Measurements from ENCODE around the gene GSTT4.
A peak's percentile ranks its signal among the peaks of the same experiment; 100 is the strongest.
"Not testable (repeated sequence)": the region's sequence is repeated elsewhere in the genome, so short reads cannot be mapped to it uniquely, and the experiment has no call there.

Gene GSTT4

DNA sequence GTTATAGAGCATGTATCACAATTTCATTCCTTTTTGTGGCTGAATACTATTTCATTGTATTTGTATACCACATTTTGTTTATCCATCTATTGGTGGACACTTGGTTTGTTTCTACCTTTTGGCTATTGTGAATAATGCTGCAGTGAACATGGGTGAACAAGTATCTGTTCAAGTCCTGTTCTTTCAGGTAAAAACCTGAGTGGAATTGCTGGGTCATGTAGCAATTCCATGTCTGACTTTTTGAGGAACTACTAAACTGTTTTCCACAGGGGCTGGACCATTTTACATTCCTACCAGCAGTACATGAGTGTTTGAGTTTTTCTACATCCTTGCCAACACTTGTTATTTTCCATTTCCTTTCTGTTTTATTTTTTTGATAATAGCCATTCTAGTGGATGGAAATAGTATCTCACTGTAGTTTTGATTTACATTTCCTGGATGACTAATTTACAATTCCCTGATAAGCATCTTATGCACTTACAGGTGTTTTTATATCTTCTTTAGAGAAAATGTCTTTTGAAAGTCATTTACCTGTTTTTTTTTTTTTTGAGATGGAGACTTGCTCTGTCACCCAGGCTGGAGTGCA, 18.0 kb upstream of the GSTT4 start:
- DNase-seq, result no peak

DNA sequence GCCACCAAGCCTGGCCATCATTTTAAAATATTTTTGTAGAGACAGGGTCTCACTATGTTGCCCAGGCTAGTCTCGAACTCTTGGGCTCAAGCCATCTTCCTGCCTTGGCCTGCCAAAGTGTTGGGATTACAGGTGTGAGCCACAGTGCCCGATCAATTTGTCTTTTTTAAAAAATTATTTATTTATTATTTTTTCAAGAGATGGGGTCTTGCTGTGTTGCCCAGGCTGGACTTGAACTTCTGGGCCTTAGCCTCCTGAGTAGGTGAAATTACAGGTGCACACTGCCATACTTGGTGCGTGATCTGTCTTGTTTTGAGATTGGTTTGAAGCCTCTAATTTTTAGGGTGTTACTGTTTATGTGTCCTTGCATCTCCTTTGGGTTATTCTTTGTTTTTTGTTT, 16.1 kb upstream of the GSTT4 start:
- DNase-seq, result no peak

DNA sequence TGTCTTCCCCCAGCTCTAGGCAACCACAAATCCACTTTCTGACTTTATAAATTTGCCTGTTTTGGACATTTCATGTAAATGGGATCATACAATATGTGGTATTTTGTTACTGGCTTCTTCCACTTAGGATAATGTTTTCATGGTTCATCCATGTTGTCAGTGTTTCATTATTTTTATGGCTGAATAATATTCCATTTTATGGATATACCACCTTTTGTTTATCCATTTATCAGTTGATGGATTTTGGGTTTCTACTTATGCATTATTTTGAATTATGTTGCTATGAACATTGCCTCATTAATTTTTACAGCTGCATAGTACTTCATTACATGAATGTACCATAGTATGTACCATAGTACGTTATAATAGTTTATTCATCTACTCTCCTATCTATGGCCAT, 10.9 kb upstream of the GSTT4 start:
- no peak for DNase-seq

- no peak for DNase-seq
Observed at GRCh38 chr22:24011735-24012068, 6.4 kb upstream of the GSTT4 start.

DNA sequence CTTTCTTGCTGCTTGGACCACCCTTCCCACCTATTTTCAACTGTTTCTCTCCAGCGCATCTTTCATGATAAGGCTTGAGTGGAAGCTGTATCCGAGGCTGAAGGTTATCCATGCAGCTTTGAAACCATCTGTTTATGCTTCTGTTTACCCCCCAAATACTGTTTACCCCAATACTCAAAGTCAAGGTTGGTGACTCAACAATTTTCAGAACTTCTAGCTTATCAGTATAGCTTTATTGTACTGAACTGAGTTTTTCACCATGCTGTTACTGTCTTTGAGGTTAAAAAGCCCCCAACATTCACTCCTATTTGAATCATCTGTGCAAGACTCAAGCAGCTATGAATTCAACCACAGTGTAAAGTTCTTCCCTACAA, 4.8 kb upstream of the GSTT4 start:
- DNase-seq, result no peak

DNA sequence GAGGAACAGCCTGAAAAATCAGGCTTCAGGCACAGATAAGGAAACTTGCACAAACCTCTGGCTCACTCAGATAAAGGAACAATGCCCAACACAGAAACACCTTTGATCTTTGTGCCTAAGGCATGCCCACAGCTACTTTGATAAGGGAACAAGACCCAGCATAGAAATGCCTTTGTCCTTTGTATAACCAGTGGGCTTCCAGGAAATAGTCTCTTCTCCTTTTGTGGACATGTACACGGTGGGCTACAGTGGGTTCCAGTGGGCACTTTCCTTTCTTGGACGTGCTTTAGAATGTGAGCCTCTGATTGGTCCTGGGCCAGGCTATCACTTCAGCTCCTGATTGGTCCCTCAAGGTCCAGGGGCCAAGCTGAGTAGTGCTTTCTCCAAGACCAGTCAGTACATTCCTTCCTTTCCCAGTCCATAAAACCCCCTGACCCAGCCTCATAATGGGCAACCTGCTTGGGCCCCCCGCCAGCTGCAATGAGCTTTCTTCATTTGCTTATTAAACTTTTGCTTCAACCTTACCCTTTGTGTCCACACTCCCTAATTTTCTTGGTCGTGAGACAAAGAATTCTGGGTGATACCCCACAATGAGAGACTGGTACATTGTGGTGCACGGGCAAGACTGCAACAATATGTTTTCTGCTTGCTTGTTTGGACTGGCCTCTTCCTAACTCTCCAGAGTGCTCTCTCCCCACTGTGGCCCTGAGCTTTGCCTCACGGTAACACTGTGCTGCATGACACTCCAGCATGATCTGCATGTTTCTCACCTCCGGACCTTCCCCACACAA, 4.2 kb upstream of the GSTT4 start:
- DNase-seq, result no peak

DNA sequence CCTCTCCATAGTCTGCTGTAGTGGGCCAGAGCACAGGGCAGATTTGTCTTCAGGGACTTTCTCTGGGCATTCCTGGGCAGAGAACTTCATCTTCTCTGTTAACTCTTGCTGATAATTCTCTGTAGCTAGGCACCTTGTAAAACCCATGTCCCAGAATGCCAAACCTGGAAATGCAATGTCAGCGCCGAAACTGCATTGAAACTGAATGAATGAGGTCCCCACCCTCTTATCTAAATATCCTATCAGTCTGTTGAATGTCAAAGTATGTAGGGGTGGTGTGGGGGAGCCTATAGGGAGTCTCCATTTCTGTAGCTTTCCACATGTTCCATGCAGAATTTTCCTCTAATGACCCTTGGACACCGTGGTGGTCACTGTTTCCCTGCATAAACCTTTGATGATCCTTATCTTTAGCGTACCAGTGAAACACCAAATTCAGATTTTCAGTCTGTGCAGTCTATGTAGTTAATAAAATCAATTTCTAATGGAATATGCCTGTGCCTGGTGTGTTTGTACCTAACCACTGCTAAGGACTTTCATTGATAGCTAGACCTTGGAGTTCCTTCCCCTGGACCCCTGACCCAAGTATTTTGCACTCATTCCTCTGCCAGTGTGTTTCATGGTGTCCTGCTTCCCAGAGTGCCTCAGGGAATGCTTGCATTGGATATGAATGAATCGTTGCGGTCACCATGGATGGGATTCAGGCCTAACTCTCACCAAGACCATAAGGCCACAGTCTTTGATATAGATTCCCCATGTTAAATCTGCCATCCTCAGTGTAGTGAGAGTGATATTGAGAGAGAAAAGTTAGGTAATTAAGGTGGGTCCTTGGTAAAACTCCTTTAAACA, 3.4 kb upstream of the GSTT4 start:
- no peak for DNase-seq

GRCh38 chr22:24008022-24008283, 2.7 kb upstream of the GSTT4 start:
- no peak for DNase-seq

DNA sequence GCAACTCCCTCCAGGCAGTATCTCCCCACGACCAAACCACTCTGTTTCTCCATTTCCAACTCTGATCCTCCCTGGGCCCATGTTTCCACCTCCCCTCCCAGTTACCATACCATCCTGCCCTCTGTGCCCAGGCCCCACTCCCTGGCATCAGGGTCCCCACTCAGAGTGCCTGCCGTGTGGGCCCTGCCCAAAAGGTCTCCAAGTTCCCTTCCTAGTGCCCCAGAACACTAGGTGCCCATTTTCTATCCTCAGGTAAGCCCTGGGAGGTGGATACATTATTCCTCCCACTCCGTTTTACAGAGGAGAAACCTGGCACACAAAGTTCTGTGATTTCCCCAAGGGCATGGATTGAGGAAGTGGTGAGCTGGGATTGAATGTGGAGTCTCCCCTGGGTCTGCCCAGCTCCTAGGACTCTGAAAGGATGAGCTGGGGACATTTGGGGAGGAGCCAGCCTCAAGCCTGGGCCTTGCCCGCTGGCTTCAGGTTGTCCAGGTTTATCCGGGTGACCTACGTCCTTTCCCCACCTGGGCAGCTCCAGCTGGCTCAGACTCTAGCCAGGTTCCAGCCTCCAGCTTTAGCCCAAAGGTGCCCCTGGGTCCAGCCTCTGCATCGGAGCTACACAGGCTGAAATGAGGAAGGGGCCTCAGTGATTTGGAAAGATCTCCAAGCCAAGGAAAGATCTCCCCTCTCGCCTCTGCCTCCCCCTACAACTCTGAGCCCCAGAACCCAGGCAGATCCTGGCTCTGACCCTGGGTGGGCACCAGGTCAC, 2.2 kb upstream of the GSTT4 start:
- no peak for DNase-seq

- DNase-seq, result no peak
Observed at GRCh38 chr22:24006914-24007214, 1.6 kb upstream of the GSTT4 start.

- no peak for DNase-seq
Observed at GRCh38 chr22:24006207-24006913, 1.1 kb upstream of the GSTT4 start.

DNA sequence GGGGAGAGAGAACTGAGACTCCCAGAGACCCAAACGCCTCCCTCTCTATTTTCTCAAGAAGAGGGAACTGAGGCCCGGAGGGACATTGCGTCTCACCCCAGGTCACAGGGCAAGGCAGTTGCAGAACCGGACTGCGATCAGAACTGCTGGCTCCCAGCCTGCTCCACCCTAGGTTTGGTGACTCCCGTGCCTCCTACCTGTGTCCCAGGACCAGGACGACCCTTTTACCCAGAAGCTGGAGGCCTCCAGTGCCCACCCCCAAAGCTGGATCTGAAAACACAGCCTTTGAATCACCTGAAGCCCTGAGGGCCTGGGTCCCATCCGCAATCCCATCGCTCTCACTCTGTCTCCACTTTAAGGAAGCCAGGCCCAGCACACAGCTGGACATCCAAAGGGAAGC, 1.4 kb downstream of the GSTT4 start:
- no peak for DNase-seq

DNA sequence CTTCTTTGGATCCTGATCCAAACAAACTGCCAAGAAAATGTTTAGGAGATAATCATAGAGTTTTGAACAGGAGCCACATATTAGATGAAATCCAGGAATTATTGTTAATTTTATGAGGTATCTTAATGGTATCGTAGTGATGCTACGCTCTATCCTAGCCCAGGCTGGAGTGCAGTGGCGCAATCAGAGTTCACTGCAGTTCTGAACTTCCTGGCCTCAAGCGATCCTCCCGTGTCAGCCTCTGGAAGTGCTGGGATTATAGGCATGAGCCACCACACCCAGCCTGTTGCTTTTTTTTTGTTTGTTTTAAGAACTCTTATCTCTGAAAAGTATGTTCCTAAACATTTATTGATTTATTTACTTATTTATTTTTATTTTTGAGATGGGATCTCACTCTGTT, 2.4 kb downstream of the GSTT4 start:
- DNase-seq, result no peak

DNA sequence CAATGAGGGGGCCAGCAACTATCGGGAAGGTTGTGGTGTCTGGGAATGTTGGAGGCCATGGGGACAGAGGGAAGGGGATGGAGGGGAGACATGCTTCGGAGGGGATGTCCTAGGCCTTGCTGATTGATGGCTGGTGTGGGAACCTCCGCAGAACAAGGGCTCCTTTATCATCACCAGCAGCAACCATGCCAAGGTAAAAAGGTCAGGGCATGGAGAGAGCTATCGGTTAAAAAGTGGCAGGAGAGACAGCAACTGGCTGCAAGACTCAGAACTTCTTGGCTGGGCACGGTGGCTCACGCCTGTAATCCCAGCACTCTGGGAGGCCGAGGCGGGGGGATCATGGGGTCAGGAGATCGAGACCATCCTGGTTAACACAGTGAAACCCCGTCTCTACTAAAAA, 3.0 kb downstream of the GSTT4 start:
- DNase-seq, result no peak

DNA sequence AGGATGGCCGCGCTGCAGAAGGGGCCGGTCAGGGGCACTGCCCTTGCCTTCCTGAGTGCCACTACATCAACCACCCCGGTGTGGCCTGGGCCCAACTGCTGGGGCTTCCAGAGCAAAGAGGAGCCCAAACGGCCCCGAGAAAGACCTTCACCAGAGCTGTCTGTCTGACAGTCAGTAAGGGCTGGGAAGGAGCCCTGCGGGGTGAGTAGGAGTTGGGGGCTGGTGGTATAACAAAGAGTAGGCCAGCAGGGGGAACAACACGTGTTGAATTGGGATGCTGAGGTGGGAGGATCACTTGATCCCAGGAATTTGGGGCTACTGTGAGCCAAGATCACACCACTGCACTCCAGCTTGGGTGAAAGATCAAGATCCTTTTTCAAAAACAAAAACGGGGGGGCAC, 3.9 kb downstream of the GSTT4 start:
- DNase-seq, result no peak

DNA sequence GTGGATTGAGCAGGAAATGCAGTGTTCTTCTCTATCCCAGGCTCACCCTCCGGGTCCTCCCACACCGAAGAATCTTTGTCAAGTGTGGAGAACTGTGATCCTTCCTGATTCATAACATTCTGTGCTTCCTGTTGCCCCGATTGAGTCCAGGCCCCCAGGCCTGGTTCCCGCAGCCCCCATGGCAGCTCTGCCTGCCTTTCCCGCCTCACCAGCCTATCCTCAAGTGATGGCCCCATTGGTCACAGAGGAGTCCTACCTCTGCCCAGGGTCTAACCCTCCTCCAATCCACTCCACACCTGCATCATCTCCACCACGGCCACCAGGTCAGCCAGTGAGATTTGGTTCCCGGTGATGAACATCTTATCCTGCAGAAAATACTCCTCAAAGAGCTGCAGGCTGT, 5.5 kb downstream of the GSTT4 start:
- DNase-seq, result not testable (repeated sequence)

- no peak for DNase-seq
Observed at GRCh38 chr22:23997092-23997491, 8.2 kb downstream of the GSTT4 start.

DNA sequence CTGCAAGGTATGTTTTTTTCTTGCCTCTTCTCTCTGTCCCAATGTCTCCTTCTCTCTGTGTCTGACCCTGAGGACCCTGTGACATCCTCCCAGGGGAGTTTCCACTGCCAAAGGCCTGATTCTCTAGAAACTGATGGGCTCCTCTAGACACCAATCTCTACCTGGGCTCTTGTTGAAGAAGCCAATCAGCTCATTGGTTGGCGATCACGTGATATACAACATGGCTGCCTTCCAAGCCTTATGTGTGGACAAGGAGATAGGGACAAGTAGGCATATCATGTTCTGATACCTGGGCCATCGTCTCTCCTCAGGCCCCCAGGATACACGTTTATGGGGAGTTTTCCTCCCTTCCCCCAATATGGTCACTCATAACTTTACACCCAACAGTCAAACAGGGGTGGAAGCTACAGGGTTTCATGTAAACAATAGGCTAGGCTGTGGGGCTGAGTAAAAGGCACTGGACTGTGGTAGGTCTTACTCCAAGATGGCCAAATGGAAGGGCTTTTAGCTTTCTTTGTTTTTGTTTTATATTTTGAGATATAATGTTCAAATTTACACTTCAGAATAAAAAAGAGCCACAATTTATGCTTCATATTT, 11.6 kb downstream of the GSTT4 start:
- peak; percentile 25 for DNase-seq

GRCh38 chr22:23993080-23993479, 12.2 kb downstream of the GSTT4 start:
- not testable (repeated sequence) for DNase-seq

- not testable (repeated sequence) for DNase-seq
Observed at GRCh38 chr22:23989583-23990244, 15.5 kb downstream of the GSTT4 start.

- DNase-seq, result not testable (repeated sequence)
Observed at GRCh38 chr22:23986538-23987178, 18.6 kb downstream of the GSTT4 start.

- not testable (repeated sequence) for DNase-seq
Observed at GRCh38 chr22:23986089-23986488, 19.2 kb downstream of the GSTT4 start.

All from NCI-H2171 (cell line).